K562 (cell line): ENCODE data around the gene KRTAP4-12. TPM values are rescaled to one million over a fixed set of nuclear protein-coding genes. Genes with fewer than 3 reads are reported as not detected.

Experiments used
- ATAC-seq: fragments of 200-7000 bp; cut with Tn5 transposase; 3 replicates; pipeline ENCODE4 v1.9.1; 2020; ENCODE audit warnings: moderate library complexity
- BruUV-seq: library from RNA; stranded (reverse); fragments of 400-500 nt; replicated peaks from 2 replicates; lab custom pipeline; 2021; lab: Mats Ljungman, UMichigan
- CTCF ChIA-PET: fragments of 300-600 bp; formaldehyde crosslinking; extraction: SDS; loops from one replicate; lab custom pipeline; 2021; ENCODE audit warnings: low intra/inter-chr PET ratio; lab: Yijun Ruan, JAX
- POLR2A ChIA-PET: fragments of 300-600, 350-650 bp; sonication (Branson Sonifier 250); formaldehyde crosslinking; extraction: SDS; loops from one replicate; lab custom pipeline; 2021; ENCODE audit warnings: antibody characterized with exemption, inconsistent platforms; lab: Yijun Ruan, JAX
- DNase-seq, 4 experiments: peaks; one replicate each; pipeline versions ENCODE4 v3.0.0 to v3.0.0-alpha.2; 2011 to 2018; ENCODE audit warnings: low spot score in 3 of 4, mixed read lengths in 3 of 4; ENCODE audit errors: extremely low read depth in 1 of 4
- FAIRE-seq: peaks from 2 replicates; lab custom pipeline; 2011; peaks lifted over from hg19 to GRCh38; lab: Jason Lieb, UNC
- H2AFZ ChIP-seq: 2 replicates; pipeline ENCODE4 v1.6.0; 2011; ENCODE audit warnings: low read depth, low read length, control low read depth, inconsistent platforms
- H3K27ac ChIP-seq: fragments of 200-600 bp; 3 replicates; pipeline ENCODE4 v1.8.0; 2011; ENCODE audit warnings: low read depth, mild to moderate bottlenecking, control low read depth, inconsistent platforms, low read length, moderate library complexity, mixed read lengths; ENCODE audit errors: extremely low read depth
- H3K27me3 ChIP-seq, 2 experiments: fragments of 300-600 bp in 1 of 2; 2 replicates in 1 of 2; 3 replicates in 1 of 2; pipeline versions ENCODE4 v1.6.0 to v1.8.0; 2011; ENCODE audit warnings: inconsistent platforms in 2 of 2, low read length in 2 of 2, mild to moderate bottlenecking in 1 of 2, mixed read lengths in 1 of 2, moderate library complexity in 1 of 2; ENCODE audit not compliant: control insufficient read depth in 2 of 2, insufficient read depth in 2 of 2
- H3K36me3 ChIP-seq: fragments of 300-600 bp; 3 replicates; pipeline ENCODE4 v1.8.0; 2011; ENCODE audit warnings: mild to moderate bottlenecking, low read length, inconsistent platforms; ENCODE audit not compliant: control insufficient read depth, insufficient read depth
- H3K4me1 ChIP-seq, 2 experiments: fragments of 200-600 bp in 1 of 2; replicated peaks in 1 of 2; 2 replicates in 1 of 2; 3 replicates in 1 of 2; pipeline versions ENCODE4 v1.5.1 to v1.8.0; 2011; ENCODE audit warnings: inconsistent platforms in 2 of 2, low read length in 2 of 2, mild to moderate bottlenecking in 1 of 2, mixed read lengths in 1 of 2, moderate library complexity in 1 of 2; ENCODE audit not compliant: control insufficient read depth in 2 of 2, insufficient read depth in 2 of 2
- H3K4me2 ChIP-seq: 2 replicates; pipeline ENCODE4 v1.6.1; 2011; ENCODE audit warnings: low read length, control low read depth, inconsistent platforms, mixed read lengths; ENCODE audit not compliant: insufficient read depth
- H3K4me3 ChIP-seq: fragments of 200-600 bp; sonication (generic), shearing (Covaris generic); 2 replicates; pipeline ENCODE4 v1.5.1; 2016; ENCODE audit warnings: control low read depth, inconsistent platforms
- H3K79me2 ChIP-seq: fragments of 200-600 bp; 3 replicates; pipeline ENCODE4 v1.8.0; 2011; ENCODE audit warnings: low read length, inconsistent platforms; ENCODE audit not compliant: control insufficient read depth, insufficient read depth
- H3K9ac ChIP-seq, 2 experiments: 2 replicates each; pipeline versions ENCODE4 v1.6.0 to v1.6.1; 2011; ENCODE audit warnings: low read depth in 2 of 2, low read length in 2 of 2, control low read depth in 1 of 2, inconsistent platforms in 1 of 2, mild to moderate bottlenecking in 1 of 2, mixed read lengths in 1 of 2; ENCODE audit not compliant: insufficient read depth in 1 of 2
- H3K9me1 ChIP-seq: one replicate; pipeline ENCODE4 v1.6.0; 2011; ENCODE audit warnings: inconsistent platforms, mild to moderate bottlenecking, low read length, moderate library complexity; ENCODE audit not compliant: control insufficient read depth, insufficient read depth
- H3K9me3 ChIP-seq: replicated peaks from 2 replicates; pipeline ENCODE4 v1.5.1; 2011; ENCODE audit warnings: low read depth, low read length, inconsistent platforms; ENCODE audit not compliant: control insufficient read depth, insufficient read depth
- H4K20me1 ChIP-seq: replicated peaks from 2 replicates; pipeline ENCODE4 v1.6.1; 2011; ENCODE audit warnings: low read length, inconsistent platforms, mixed read lengths; ENCODE audit not compliant: control insufficient read depth, insufficient read depth
- ARID1B ChIP-seq: fragments of 450-650 bp; IDR thresholded peaks from 2 replicates; pipeline ENCODE4 v1.6.1; 2016; ENCODE audit warnings: antibody characterized with exemption, mild to moderate bottlenecking, inconsistent platforms
- KLF16 ChIP-seq: IDR thresholded peaks from 2 replicates; pipeline ENCODE4 v1.6.1; 2016; ENCODE audit warnings: antibody characterized with exemption
- NCOA1 ChIP-seq: fragments of 450-650 bp; IDR thresholded peaks from 2 replicates; pipeline ENCODE4 v1.6.1; 2016; ENCODE audit warnings: low read depth
- PBX2 ChIP-seq, 2 experiments: IDR thresholded peaks in 1 of 2; conservative IDR thresholded peaks in 1 of 2; 2 replicates each; pipeline ENCODE4 v1.6.1; 2016; ENCODE audit warnings: low read depth in 2 of 2, mild to moderate bottlenecking in 1 of 2, missing compliant biosample characterization in 1 of 2, missing genetic modification characterization in 1 of 2, moderate library complexity in 1 of 2
- PHF20 ChIP-seq: fragments of 450-650 bp; IDR thresholded peaks from 2 replicates; pipeline ENCODE4 v1.6.1; 2018; ENCODE audit not compliant: partially characterized antibody
- POLR2AphosphoS2 ChIP-seq: IDR thresholded peaks from 2 replicates; pipeline ENCODE4 v1.6.1; 2012; ENCODE audit warnings: low read length, improper control_type of control experiment
- POLR2AphosphoS5 ChIP-seq: IDR thresholded peaks from 2 replicates; pipeline ENCODE4 v1.6.1; 2011; ENCODE audit warnings: mild to moderate bottlenecking, low read depth, low read length, moderate library complexity; ENCODE audit not compliant: control insufficient read depth, insufficient read depth
- RBM25 ChIP-seq: fragments of 200-400 bp; formaldehyde crosslinking; IDR thresholded peaks from 2 replicates; pipeline ENCODE4 v1.6.1; 2018; ENCODE audit warnings: low read length, low read depth, moderate library complexity; ENCODE audit not compliant: severe bottlenecking
- RBM39 ChIP-seq: fragments of 200-400 bp; formaldehyde crosslinking; optimal IDR thresholded peaks from 2 replicates; pipeline ENCODE3; 2018; ENCODE audit warnings: low read depth, low read length
- SLC30A9 ChIP-seq: fragments of 250-450 bp; sonication (Bioruptor Pico); IDR thresholded peaks from 2 replicates; pipeline ENCODE4 v1.8.0; 2022; ENCODE audit warnings: mild to moderate bottlenecking, moderate library complexity
- TRIM24 ChIP-seq, 2 experiments: fragments of 450-650 bp; IDR thresholded peaks; 2 replicates each; pipeline ENCODE4 v1.6.1; 2016
- ZBTB7A ChIP-seq: IDR thresholded peaks from 2 replicates; pipeline ENCODE4 v1.6.1; 2011; ENCODE audit warnings: low read depth, mild to moderate bottlenecking, low read length, moderate library complexity, borderline replicate concordance; ENCODE audit not compliant: control insufficient read depth
- ZC3H11A ChIP-seq: IDR thresholded peaks from 2 replicates; pipeline ENCODE4 v1.6.1; 2012; ENCODE audit warnings: low read depth, low read length, improper control_type of control experiment
- ZNF23 ChIP-seq: fragments of 250-450 bp; sonication (Bioruptor Pico); IDR thresholded peaks from 2 replicates; pipeline ENCODE4 v1.4.0; 2020; ENCODE audit warnings: mild to moderate bottlenecking
- in situ Hi-C: fragments of 300-500 bp; cut with MboI; formaldehyde crosslinking; loops from 4 replicates; pipeline ENCODE4 v1.15.0; 2018; ENCODE audit warnings: inconsistent platforms, mixed read lengths
- intact Hi-C: fragments of 100-400 bp; cut with micrococcal nuclease; formaldehyde crosslinking; loops from 2 replicates; pipeline ENCODE4 v1.14.2; 2022
- polyA plus RNA-seq, 8 experiments: library from polyadenylated mRNA; depleted of rRNA in 4 of 8; stranded (reverse) in 5 of 8; unstranded in 3 of 8; fragments of >200 nt; fragmentation: Nextera tagmentation in 2 of 8; fragmentation: Illumina TruSeq in 1 of 8; extraction: Ambion mirVana in 2 of 8; extraction: Trizol in 1 of 8; gene quantifications; 2 replicates each; pipeline versions ENCODE4 v1.2.1 to v1.2.3, GENCODE V29; 2011 to 2014; ENCODE audit warnings: inconsistent platforms in 1 of 8, missing spikeins in 1 of 8
- total RNA-seq, 7 experiments: library from RNA; depleted of rRNA in 6 of 7; stranded (reverse); fragments of >200 nt in 6 of 7; fragmentation: Illumina TruSeq in 2 of 7; extraction: Trizol in 2 of 7; gene quantifications; 2 replicates each; pipeline versions ENCODE4 v1.2.1 to v1.2.3, GENCODE V29; 2011 to 2021; ENCODE audit warnings: low replicate concordance in 1 of 7

Gene KRTAP4-12
- total and polyA plus RNA-seq, 9 of the 15 experiments (the other 6 are each of a cell fraction or from before 2014, with no cell fraction given), result not detected

GRCh38 chr17:41141361-41141760 is 17.4 kb upstream of the KRTAP4-12 start:
- Histone ChIP-seq H3K9me3 (no peaks in the 10 kb centered on the region), H3K4me1 (no peaks in the 10 kb centered on the region), H3K9me1 (no peaks in the 10 kb centered on the region), H3K9ac (no peak overlapping the region), H3K4me3 (no peak overlapping the region), H3K27me3 (no peaks in the 10 kb centered on the region), H3K4me2 (no peak overlapping the region), H2AFZ (no peak overlapping the region), H3K79me2 (no peaks in the 10 kb centered on the region), H4K20me1 (no peaks in the 10 kb centered on the region), H3K27ac (no peak overlapping the region), H3K36me3 (no peaks in the 10 kb centered on the region)
- POLR2A ChIA-PET, result no interaction called here
- intact Hi-C loops (no loop called here), in situ Hi-C loops (no loop called here)
- no peak for TF ChIP-seq ZNF23 (CRISPR knock-in tag)
- no peak for TF ChIP-seq POLR2AphosphoS2
- TF ChIP-seq PHF20, result no peak
- TF ChIP-seq ZBTB7A, result no peak
- TF ChIP-seq TRIM24 (IDR thresholded peaks at IDR 0.05), result no peak
- TF ChIP-seq PBX2 (CRISPR knock-in tag; IDR thresholded peaks at IDR 0.05; ENCODE audit: low read depth), result no peak
- TF ChIP-seq PBX2 (tag; conservative IDR thresholded peaks at IDR 0.05; ENCODE audit: low read depth), result no peak
- no peak for TF ChIP-seq ARID1B
- TF ChIP-seq NCOA1, result no peak
- TF ChIP-seq POLR2AphosphoS5, result no peak
- TF ChIP-seq ZC3H11A, result no peak
- TF ChIP-seq SLC30A9 (CRISPR knock-in tag), result no peak
- no peak for TF ChIP-seq KLF16
- TF ChIP-seq RBM39, result no peak
- TF ChIP-seq RBM25, result no peak
- FAIRE-seq, result no peak
- no peak for DNase-seq
- CTCF ChIA-PET, result no interaction called here
- no peak for ATAC-seq
- no TSS peak for BruUV-seq
